ENCODE data around the gene ATP8B4. TPM values are rescaled to one million over a fixed set of nuclear protein-coding genes. Genes with fewer than 3 reads are reported as not detected.

ATP8B4 gene
- polyA plus RNA-seq, 1 donor (not counting 4 experiments of a cell fraction or from before 2014, with no cell fraction given): 0.05 TPM

- dilution Hi-C loops (cut with MboI; ENCODE audit: extremely low pct_ligation_motif_present, low sequenced_read_pairs): no loop called here
- H2AFZ ChIP-seq (ENCODE audit: control insufficient read depth, low read length): no peak overlapping the region
- no peaks in the 10 kb centered on the region for H4K20me1 ChIP-seq (ENCODE audit: control insufficient read depth, extremely low read depth, insufficient read depth, low read length)
- no peak overlapping the region for H3K4me2 ChIP-seq (ENCODE audit: control insufficient read depth, extremely low read depth, insufficient read depth, low read depth, low read length)
- H3K36me3 ChIP-seq (ENCODE audit: control insufficient read depth in 2 of 2, extremely low read depth in 1 of 2, insufficient read depth in 2 of 2, low read length in 2 of 2): no peaks in the 10 kb centered on the region
- H3K9ac ChIP-seq (ENCODE audit: control insufficient read depth, extremely low read depth, insufficient read depth, low read length): no peak overlapping the region
- DNase-seq (ENCODE audit: low read depth, low spot score): no peak
- no peak overlapping the region for H3K4me3 ChIP-seq (ENCODE audit: control insufficient read depth in 2 of 3, extremely low read depth in 1 of 3, insufficient read depth in 2 of 3, low read depth in 1 of 3, low read length in 3 of 3)
- no peak overlapping the region for H3K27ac ChIP-seq (ENCODE audit: control insufficient read depth, insufficient read depth, low read length)
- H3K4me1 ChIP-seq (ENCODE audit: control insufficient read depth, extremely low read depth, insufficient read depth, low read length): no peaks in the 10 kb centered on the region
- no peak for FAIRE-seq
- H3K79me2 ChIP-seq (ENCODE audit: control insufficient read depth, insufficient read depth, low read length): no peaks in the 10 kb centered on the region
- no peak for TF ChIP-seq CTCF (optimal IDR thresholded peaks at IDR 0.05 in 1 of 3, IDR thresholded peaks at IDR 0.05 in 1 of 3, conservative IDR thresholded peaks at IDR 0.05 in 1 of 3; ENCODE audit: extremely low read depth in 1 of 3, insufficient read depth in 2 of 3, low read length in 3 of 3)
- no peak for TF ChIP-seq EZH2 (IDR thresholded peaks at IDR 0.05; ENCODE audit: low read length)
- H3K9me3 ChIP-seq (ENCODE audit: control insufficient read depth, low read depth, low read length): no peaks in the 10 kb centered on the region
- H3K27me3 ChIP-seq (ENCODE audit: control insufficient read depth, extremely low read depth, insufficient read depth, low read length): no peaks in the 10 kb centered on the region
- no peaks in the 10 kb centered on the region for H3K9me1 ChIP-seq (ENCODE audit: control insufficient read depth, extremely low read depth, insufficient read depth, low read length)
Observed at GRCh38 chr15:50124631-50125030, 5.6 kb upstream of the ATP8B4 start.

- FAIRE-seq (no peak), DNase-seq (ENCODE audit: low read depth, low spot score) (no peak)
- no peak overlapping the region for H3K4me2 ChIP-seq (ENCODE audit: control insufficient read depth, extremely low read depth, insufficient read depth, low read depth, low read length)
- H3K9me3 ChIP-seq (ENCODE audit: control insufficient read depth, low read depth, low read length): no peaks in the 10 kb centered on the region
- no peaks in the 10 kb centered on the region for H3K79me2 ChIP-seq (ENCODE audit: control insufficient read depth, insufficient read depth, low read length)
- TF ChIP-seq EZH2 (IDR thresholded peaks at IDR 0.05; ENCODE audit: low read length) (no peak), CTCF (optimal IDR thresholded peaks at IDR 0.05 in 1 of 3, IDR thresholded peaks at IDR 0.05 in 1 of 3, conservative IDR thresholded peaks at IDR 0.05 in 1 of 3; ENCODE audit: extremely low read depth in 1 of 3, insufficient read depth in 2 of 3, low read length in 3 of 3) (no peak)
- dilution Hi-C loops (cut with MboI; ENCODE audit: extremely low pct_ligation_motif_present, low sequenced_read_pairs): no loop called here
- H3K9me1 ChIP-seq (ENCODE audit: control insufficient read depth, extremely low read depth, insufficient read depth, low read length): no peaks in the 10 kb centered on the region
- no peaks in the 10 kb centered on the region for H3K27me3 ChIP-seq (ENCODE audit: control insufficient read depth, extremely low read depth, insufficient read depth, low read length)
- no peak overlapping the region for H2AFZ ChIP-seq (ENCODE audit: control insufficient read depth, low read length)
- H4K20me1 ChIP-seq (ENCODE audit: control insufficient read depth, extremely low read depth, insufficient read depth, low read length): no peaks in the 10 kb centered on the region
- H3K4me3 ChIP-seq (ENCODE audit: control insufficient read depth in 2 of 3, extremely low read depth in 1 of 3, insufficient read depth in 2 of 3, low read depth in 1 of 3, low read length in 3 of 3): no peak overlapping the region
- H3K36me3 ChIP-seq (ENCODE audit: control insufficient read depth in 2 of 2, extremely low read depth in 1 of 2, insufficient read depth in 2 of 2, low read length in 2 of 2): no peaks in the 10 kb centered on the region
- H3K9ac ChIP-seq (ENCODE audit: control insufficient read depth, extremely low read depth, insufficient read depth, low read length): no peak overlapping the region
- H3K27ac ChIP-seq (ENCODE audit: control insufficient read depth, insufficient read depth, low read length): no peak overlapping the region
- H3K4me1 ChIP-seq (ENCODE audit: control insufficient read depth, extremely low read depth, insufficient read depth, low read length): no peaks in the 10 kb centered on the region
Observed at GRCh38 chr15:50123861-50124557, 5.0 kb upstream of the ATP8B4 start.
